GM23338 (cell line): ENCODE results near the gene SLX9. TPM values are rescaled to one million over a fixed set of nuclear protein-coding genes. Genes with fewer than 3 reads are reported as not detected.

ENCODE experiments used
- ATAC-seq: fragments of 200-7000 bp; cut with Tn5 transposase; 3 replicates; pipeline ENCODE4 v1.9.1; 2020
- DNase-seq: peaks from one replicate; pipeline ENCODE4 v3.0.0-alpha.2; 2015; ENCODE audit warnings: low spot score
- H2AFZ ChIP-seq: fragments of 200-600 bp; sonication (generic); 2 replicates; pipeline ENCODE4 v1.8.0; 2016; ENCODE audit warnings: antibody characterized with exemption, mild to moderate bottlenecking, moderate library complexity
- H3F3A ChIP-seq: fragments of 200-600 bp; sonication (generic); replicated peaks from 2 replicates; pipeline ENCODE4 v1.8.0; 2017; ENCODE audit warnings: antibody characterized with exemption, mixed run types, low read depth
- H3K27ac ChIP-seq: fragments of 200-600 bp; sonication (generic); 2 replicates; pipeline ENCODE4 v1.6.1; 2016; ENCODE audit warnings: low read depth
- H3K27me3 ChIP-seq: fragments of 200-600 bp; sonication (generic); 2 replicates; pipeline ENCODE4 v1.8.0; 2016; ENCODE audit warnings: mild to moderate bottlenecking, mixed run types, moderate library complexity; ENCODE audit not compliant: insufficient read depth
- H3K36me3 ChIP-seq: fragments of 200-600 bp; sonication (generic); 2 replicates; pipeline ENCODE4 v1.8.0; 2016; ENCODE audit warnings: mild to moderate bottlenecking; ENCODE audit not compliant: insufficient read depth
- H3K4me1 ChIP-seq: fragments of 200-600 bp; sonication (generic); 2 replicates; pipeline ENCODE4 v1.8.0; 2016; ENCODE audit warnings: mild to moderate bottlenecking, moderate library complexity; ENCODE audit not compliant: insufficient read depth
- H3K4me2 ChIP-seq: fragments of 200-600 bp; sonication (generic); 2 replicates; pipeline ENCODE4 v1.7.1; 2017; ENCODE audit warnings: mixed run types
- H3K4me3 ChIP-seq: fragments of 200-600 bp; sonication (generic); 2 replicates; pipeline ENCODE4 v1.6.1; 2016; ENCODE audit warnings: mixed run types
- H3K79me2 ChIP-seq: fragments of 200-600 bp; sonication (generic); replicated peaks from 2 replicates; pipeline ENCODE4 v1.8.0; 2017; ENCODE audit warnings: mild to moderate bottlenecking; ENCODE audit not compliant: insufficient read depth
- H3K9me2 ChIP-seq: fragments of 200-600 bp; sonication (generic); 2 replicates; pipeline ENCODE4 v1.8.0; 2017; ENCODE audit not compliant: insufficient read depth
- H4K20me1 ChIP-seq: fragments of 200-600 bp; sonication (generic); replicated peaks from 2 replicates; pipeline ENCODE4 v1.8.0; 2017; ENCODE audit warnings: mild to moderate bottlenecking; ENCODE audit not compliant: insufficient read depth
- H3K27ac Mint-ChIP-seq: 2 replicates; pipeline ENCODE4 v1.8.0; 2020; ENCODE audit warnings: inconsistent platforms, mild to moderate bottlenecking, moderate library complexity, mixed read lengths
- H3K27me3 Mint-ChIP-seq: 3 replicates; pipeline ENCODE4 v1.8.0; 2022; ENCODE audit warnings: low read depth, mild to moderate bottlenecking, moderate library complexity, mixed read lengths, inconsistent platforms; ENCODE audit not compliant: insufficient read depth, poor library complexity
- H3K36me3 Mint-ChIP-seq: 3 replicates; pipeline ENCODE4 v1.8.0; 2021; ENCODE audit warnings: low read depth, mild to moderate bottlenecking, inconsistent platforms, moderate library complexity, mixed read lengths
- H3K4me1 Mint-ChIP-seq: 3 replicates; pipeline ENCODE4 v1.8.0; 2020; ENCODE audit warnings: mild to moderate bottlenecking, inconsistent platforms, mixed read lengths
- H3K4me3 Mint-ChIP-seq: 3 replicates; pipeline ENCODE4 v1.8.0; 2021; ENCODE audit warnings: moderate library complexity, mild to moderate bottlenecking, inconsistent platforms, mixed read lengths
- H3K9me3 Mint-ChIP-seq: 3 replicates; pipeline ENCODE4 v1.8.0; 2020; ENCODE audit warnings: moderate library complexity, mild to moderate bottlenecking, inconsistent platforms, mixed read lengths
- EZH2 ChIP-seq: fragments of 200-600 bp; sonication (generic); IDR thresholded peaks from one replicate; pipeline ENCODE4 v1.8.0; 2017; ENCODE audit warnings: antibody characterized with exemption, mild to moderate bottlenecking, low read depth; ENCODE audit not compliant: unreplicated experiment
- EZH2phosphoT487 ChIP-seq: fragments of 200-600 bp; sonication (generic); IDR thresholded peaks from one replicate; pipeline ENCODE4 v1.8.1; 2018; ENCODE audit warnings: antibody characterized with exemption; ENCODE audit not compliant: unreplicated experiment
- JUNB ChIP-seq: IDR thresholded peaks from one replicate; pipeline ENCODE4 v1.6.1; 2016; ENCODE audit warnings: antibody characterized with exemption; ENCODE audit not compliant: unreplicated experiment
- POLR2AphosphoS5 ChIP-seq: IDR thresholded peaks from 2 replicates; pipeline ENCODE4 v1.6.1; 2016; ENCODE audit warnings: antibody characterized with exemption, low read depth
- ZNF331 ChIP-seq: fragments of 250-450 bp; sonication (Bioruptor Pico); IDR thresholded peaks from 2 replicates; pipeline ENCODE4 v1.5.0; 2020; ENCODE audit warnings: low read depth, mild to moderate bottlenecking, moderate library complexity
- polyA plus RNA-seq: library from polyadenylated mRNA; unstranded; fragments of >200 nt; fragmentation: Nextera tagmentation; extraction: Ambion mirVana; gene quantifications from 2 replicates; pipeline ENCODE4 v1.2.1, GENCODE V29; 2016
- total RNA-seq: library from RNA; depleted of rRNA; stranded (reverse); fragments of >200 nt; shearing (Covaris generic); gene quantifications from 2 replicates; pipeline ENCODE4 v1.2.3, GENCODE V29; 2014
- TF ChIP-seq, protein P1 (sequence below): fragments of 250-450 bp; sonication (Bioruptor Pico); IDR thresholded peaks from 2 replicates; pipeline ENCODE4 v1.5.0; 2020; ENCODE audit warnings: mild to moderate bottlenecking, moderate library complexity
- TF ChIP-seq, protein P2 (sequence below): IDR thresholded peaks from one replicate; pipeline ENCODE4 v1.6.1; 2018; ENCODE audit warnings: antibody characterized with exemption; ENCODE audit not compliant: unreplicated experiment
- TF ChIP-seq, protein P3 (sequence below), 2 experiments: fragments of 200-600 bp in 1 of 2; sonication (generic) in 1 of 2; conservative IDR thresholded peaks; 2 replicates each; pipeline versions ENCODE4 v1.5.1 to v1.6.1; 2016 to 2017; ENCODE audit warnings: antibody characterized with exemption in 2 of 2, low read depth in 2 of 2, mild to moderate bottlenecking in 2 of 2, moderate library complexity in 1 of 2
- TF ChIP-seq, protein P4 (sequence below): IDR thresholded peaks from 2 replicates; pipeline ENCODE4 v1.6.1; 2016; ENCODE audit warnings: antibody characterized with exemption

The SLX9 gene
- total and polyA plus RNA-seq, 2 experiments from 2014 or later = 41.5 to 46.9 TPM

DNA sequence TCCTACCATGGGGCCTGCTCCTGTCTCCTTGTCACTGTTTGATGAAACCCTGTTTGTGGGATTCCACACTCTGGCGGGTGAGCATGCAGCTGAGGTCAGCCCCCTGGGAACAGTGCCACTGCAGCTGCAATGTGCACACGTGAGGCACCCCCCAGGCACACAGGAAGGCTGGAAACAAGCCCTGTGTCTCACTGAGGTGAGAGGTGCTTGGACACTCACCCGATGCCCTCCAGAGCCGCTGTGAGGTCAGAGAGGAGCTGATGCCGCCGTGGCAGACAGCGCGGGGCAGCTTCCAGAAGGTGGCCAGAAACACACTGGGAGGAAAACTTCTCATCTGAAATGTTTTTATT lies 49.7 kb downstream of the SLX9 start:
- DNase-seq (no peak), ATAC-seq (no peak)
- no peak overlapping the region for H2AFZ ChIP-seq
- no peaks in the 10 kb centered on the region for H3K9me3 Mint-ChIP-seq
- H3K27me3 Mint-ChIP-seq = peaks cover 7% of the 10 kb centered on the region
- H3K4me3 Mint-ChIP-seq = no peak overlapping the region; the same call in 2 of the 3 replicates
- H3K79me2 ChIP-seq = no peaks in the 10 kb centered on the region
- no peaks in the 10 kb centered on the region for H3K4me1 Mint-ChIP-seq
- H3K4me1 ChIP-seq = no peaks in the 10 kb centered on the region
- no peak overlapping the region for H3K27ac ChIP-seq
- no peaks in the 10 kb centered on the region for H3K36me3 ChIP-seq
- no peaks in the 10 kb centered on the region for H3K9me2 ChIP-seq
- no peak overlapping the region for H3K4me2 ChIP-seq
- no peak overlapping the region for H3K4me3 ChIP-seq
- no peaks in the 10 kb centered on the region for H3F3A ChIP-seq
- H4K20me1 ChIP-seq = no peaks in the 10 kb centered on the region
- H3K27ac Mint-ChIP-seq = no peak overlapping the region
- H3K36me3 Mint-ChIP-seq = no peaks in the 10 kb centered on the region
- TF ChIP-seq, protein P1, sequence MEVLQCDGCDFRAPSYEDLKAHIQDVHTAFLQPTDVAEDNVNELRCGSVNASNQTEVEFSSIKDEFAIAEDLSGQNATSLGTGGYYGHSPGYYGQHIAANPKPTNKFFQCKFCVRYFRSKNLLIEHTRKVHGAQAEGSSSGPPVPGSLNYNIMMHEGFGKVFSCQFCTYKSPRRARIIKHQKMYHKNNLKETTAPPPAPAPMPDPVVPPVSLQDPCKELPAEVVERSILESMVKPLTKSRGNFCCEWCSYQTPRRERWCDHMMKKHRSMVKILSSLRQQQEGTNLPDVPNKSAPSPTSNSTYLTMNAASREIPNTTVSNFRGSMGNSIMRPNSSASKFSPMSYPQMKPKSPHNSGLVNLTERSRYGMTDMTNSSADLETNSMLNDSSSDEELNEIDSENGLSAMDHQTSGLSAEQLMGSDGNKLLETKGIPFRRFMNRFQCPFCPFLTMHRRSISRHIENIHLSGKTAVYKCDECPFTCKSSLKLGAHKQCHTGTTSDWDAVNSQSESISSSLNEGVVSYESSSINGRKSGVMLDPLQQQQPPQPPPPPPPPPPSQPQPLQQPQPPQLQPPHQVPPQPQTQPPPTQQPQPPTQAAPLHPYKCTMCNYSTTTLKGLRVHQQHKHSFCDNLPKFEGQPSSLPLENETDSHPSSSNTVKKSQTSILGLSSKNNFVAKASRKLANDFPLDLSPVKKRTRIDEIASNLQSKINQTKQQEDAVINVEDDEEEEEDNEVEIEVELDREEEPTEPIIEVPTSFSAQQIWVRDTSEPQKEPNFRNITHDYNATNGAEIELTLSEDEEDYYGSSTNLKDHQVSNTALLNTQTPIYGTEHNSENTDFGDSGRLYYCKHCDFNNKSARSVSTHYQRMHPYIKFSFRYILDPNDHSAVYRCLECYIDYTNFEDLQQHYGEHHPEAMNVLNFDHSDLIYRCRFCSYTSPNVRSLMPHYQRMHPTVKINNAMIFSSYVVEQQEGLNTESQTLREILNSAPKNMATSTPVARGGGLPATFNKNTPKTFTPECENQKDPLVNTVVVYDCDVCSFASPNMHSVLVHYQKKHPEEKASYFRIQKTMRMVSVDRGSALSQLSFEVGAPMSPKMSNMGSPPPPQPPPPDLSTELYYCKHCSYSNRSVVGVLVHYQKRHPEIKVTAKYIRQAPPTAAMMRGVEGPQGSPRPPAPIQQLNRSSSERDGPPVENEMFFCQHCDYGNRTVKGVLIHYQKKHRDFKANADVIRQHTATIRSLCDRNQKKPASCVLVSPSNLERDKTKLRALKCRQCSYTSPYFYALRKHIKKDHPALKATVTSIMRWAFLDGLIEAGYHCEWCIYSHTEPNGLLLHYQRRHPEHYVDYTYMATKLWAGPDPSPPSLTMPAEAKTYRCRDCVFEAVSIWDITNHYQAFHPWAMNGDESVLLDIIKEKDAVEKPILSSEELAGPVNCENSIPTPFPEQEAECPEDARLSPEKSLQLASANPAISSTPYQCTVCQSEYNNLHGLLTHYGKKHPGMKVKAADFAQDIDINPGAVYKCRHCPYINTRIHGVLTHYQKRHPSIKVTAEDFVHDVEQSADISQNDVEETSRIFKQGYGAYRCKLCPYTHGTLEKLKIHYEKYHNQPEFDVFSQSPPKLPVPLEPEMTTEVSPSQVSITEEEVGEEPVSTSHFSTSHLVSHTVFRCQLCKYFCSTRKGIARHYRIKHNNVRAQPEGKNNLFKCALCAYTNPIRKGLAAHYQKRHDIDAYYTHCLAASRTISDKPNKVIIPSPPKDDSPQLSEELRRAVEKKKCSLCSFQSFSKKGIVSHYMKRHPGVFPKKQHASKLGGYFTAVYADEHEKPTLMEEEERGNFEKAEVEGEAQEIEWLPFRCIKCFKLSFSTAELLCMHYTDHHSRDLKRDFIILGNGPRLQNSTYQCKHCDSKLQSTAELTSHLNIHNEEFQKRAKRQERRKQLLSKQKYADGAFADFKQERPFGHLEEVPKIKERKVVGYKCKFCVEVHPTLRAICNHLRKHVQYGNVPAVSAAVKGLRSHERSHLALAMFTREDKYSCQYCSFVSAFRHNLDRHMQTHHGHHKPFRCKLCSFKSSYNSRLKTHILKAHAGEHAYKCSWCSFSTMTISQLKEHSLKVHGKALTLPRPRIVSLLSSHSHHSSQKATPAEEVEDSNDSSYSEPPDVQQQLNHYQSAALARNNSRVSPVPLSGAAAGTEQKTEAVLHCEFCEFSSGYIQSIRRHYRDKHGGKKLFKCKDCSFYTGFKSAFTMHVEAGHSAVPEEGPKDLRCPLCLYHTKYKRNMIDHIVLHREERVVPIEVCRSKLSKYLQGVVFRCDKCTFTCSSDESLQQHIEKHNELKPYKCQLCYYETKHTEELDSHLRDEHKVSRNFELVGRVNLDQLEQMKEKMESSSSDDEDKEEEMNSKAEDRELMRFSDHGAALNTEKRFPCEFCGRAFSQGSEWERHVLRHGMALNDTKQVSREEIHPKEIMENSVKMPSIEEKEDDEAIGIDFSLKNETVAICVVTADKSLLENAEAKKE (CRISPR knock-in tag) = no peak
- TF ChIP-seq, protein P2, sequence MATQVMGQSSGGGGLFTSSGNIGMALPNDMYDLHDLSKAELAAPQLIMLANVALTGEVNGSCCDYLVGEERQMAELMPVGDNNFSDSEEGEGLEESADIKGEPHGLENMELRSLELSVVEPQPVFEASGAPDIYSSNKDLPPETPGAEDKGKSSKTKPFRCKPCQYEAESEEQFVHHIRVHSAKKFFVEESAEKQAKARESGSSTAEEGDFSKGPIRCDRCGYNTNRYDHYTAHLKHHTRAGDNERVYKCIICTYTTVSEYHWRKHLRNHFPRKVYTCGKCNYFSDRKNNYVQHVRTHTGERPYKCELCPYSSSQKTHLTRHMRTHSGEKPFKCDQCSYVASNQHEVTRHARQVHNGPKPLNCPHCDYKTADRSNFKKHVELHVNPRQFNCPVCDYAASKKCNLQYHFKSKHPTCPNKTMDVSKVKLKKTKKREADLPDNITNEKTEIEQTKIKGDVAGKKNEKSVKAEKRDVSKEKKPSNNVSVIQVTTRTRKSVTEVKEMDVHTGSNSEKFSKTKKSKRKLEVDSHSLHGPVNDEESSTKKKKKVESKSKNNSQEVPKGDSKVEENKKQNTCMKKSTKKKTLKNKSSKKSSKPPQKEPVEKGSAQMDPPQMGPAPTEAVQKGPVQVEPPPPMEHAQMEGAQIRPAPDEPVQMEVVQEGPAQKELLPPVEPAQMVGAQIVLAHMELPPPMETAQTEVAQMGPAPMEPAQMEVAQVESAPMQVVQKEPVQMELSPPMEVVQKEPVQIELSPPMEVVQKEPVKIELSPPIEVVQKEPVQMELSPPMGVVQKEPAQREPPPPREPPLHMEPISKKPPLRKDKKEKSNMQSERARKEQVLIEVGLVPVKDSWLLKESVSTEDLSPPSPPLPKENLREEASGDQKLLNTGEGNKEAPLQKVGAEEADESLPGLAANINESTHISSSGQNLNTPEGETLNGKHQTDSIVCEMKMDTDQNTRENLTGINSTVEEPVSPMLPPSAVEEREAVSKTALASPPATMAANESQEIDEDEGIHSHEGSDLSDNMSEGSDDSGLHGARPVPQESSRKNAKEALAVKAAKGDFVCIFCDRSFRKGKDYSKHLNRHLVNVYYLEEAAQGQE = no peak
- TF ChIP-seq, protein P3, sequence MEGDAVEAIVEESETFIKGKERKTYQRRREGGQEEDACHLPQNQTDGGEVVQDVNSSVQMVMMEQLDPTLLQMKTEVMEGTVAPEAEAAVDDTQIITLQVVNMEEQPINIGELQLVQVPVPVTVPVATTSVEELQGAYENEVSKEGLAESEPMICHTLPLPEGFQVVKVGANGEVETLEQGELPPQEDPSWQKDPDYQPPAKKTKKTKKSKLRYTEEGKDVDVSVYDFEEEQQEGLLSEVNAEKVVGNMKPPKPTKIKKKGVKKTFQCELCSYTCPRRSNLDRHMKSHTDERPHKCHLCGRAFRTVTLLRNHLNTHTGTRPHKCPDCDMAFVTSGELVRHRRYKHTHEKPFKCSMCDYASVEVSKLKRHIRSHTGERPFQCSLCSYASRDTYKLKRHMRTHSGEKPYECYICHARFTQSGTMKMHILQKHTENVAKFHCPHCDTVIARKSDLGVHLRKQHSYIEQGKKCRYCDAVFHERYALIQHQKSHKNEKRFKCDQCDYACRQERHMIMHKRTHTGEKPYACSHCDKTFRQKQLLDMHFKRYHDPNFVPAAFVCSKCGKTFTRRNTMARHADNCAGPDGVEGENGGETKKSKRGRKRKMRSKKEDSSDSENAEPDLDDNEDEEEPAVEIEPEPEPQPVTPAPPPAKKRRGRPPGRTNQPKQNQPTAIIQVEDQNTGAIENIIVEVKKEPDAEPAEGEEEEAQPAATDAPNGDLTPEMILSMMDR (conservative IDR thresholded peaks at IDR 0.05; ENCODE audit: low read depth in 2 of 2) = no peak
- TF ChIP-seq EZH2phosphoT487 (no peak), EZH2 (no peak), JUNB (no peak), POLR2AphosphoS5 (no peak), ZNF331 (CRISPR knock-in tag) (no peak)
- TF ChIP-seq, protein P4, sequence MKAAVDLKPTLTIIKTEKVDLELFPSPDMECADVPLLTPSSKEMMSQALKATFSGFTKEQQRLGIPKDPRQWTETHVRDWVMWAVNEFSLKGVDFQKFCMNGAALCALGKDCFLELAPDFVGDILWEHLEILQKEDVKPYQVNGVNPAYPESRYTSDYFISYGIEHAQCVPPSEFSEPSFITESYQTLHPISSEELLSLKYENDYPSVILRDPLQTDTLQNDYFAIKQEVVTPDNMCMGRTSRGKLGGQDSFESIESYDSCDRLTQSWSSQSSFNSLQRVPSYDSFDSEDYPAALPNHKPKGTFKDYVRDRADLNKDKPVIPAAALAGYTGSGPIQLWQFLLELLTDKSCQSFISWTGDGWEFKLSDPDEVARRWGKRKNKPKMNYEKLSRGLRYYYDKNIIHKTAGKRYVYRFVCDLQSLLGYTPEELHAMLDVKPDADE = no peak
- no peaks in the 10 kb centered on the region for H3K27me3 ChIP-seq
